ENCODE measurements around the gene ME3.

ME3 gene

GRCh38 chr11:86483610-86483939, 188.8 kb downstream of the ME3 start:
- no peak for DNase-seq

- no peak for DNase-seq
Observed at GRCh38 chr11:86482692-86483091, 189.7 kb downstream of the ME3 start.

- no peak for DNase-seq
Observed at GRCh38 chr11:86481399-86481798, 191.0 kb downstream of the ME3 start.

GRCh38 chr11:86478348-86478747, 194.1 kb downstream of the ME3 start:
- no peak for DNase-seq

GRCh38 chr11:86477495-86478155, 194.8 kb downstream of the ME3 start:
- no peak for DNase-seq

GRCh38 chr11:86476109-86476861, 196.1 kb downstream of the ME3 start:
- no peak for DNase-seq

- DNase-seq: no peak
Observed at GRCh38 chr11:86475027-86475426, 197.4 kb downstream of the ME3 start.

- no peak for DNase-seq
Observed at GRCh38 chr11:86473991-86474833, 198.2 kb downstream of the ME3 start.

GRCh38 chr11:86469491-86470388, 202.7 kb downstream of the ME3 start:
- no peak for DNase-seq

- DNase-seq: no peak
Observed at GRCh38 chr11:86468169-86468568, 204.2 kb downstream of the ME3 start.

- no peak for DNase-seq
Observed at GRCh38 chr11:86464509-86465221, 207.8 kb downstream of the ME3 start.

GRCh38 chr11:86463955-86464354, 208.5 kb downstream of the ME3 start:
- DNase-seq: no peak

- no peak for DNase-seq
Observed at GRCh38 chr11:86463120-86463519, 209.3 kb downstream of the ME3 start.

GRCh38 chr11:86461892-86462291, 210.5 kb downstream of the ME3 start:
- no peak for DNase-seq

- DNase-seq: no peak
Observed at GRCh38 chr11:86460461-86461385, 211.7 kb downstream of the ME3 start.

GRCh38 chr11:86459682-86460460, 212.5 kb downstream of the ME3 start:
- DNase-seq: no peak

- DNase-seq: no peak
Observed at GRCh38 chr11:86459002-86459385, 213.4 kb downstream of the ME3 start.

- DNase-seq: no peak
Observed at GRCh38 chr11:86458294-86459001, 214.0 kb downstream of the ME3 start.
